Small intestine (tissue), 7 donors: ENCODE data around the gene SYNM. TPM values are rescaled to one million over a fixed set of nuclear protein-coding genes. Genes with fewer than 3 reads are reported as not detected.

Experiments used
- DNase-seq, 2 donors: peaks; one replicate each; pipeline versions ENCODE4 v3.0.0 to v3.0.0-alpha.2; 2013
- FAIRE-seq: peaks from 2 replicates; lab custom pipeline; 2012; peaks lifted over from hg19 to GRCh38; lab: Jason Lieb, UNC
- H3K27ac ChIP-seq, 3 donors: one replicate each; pipeline ENCODE4 v1.5.1; 2013; ENCODE audit warnings: low read length in 2 of 3, mild to moderate bottlenecking in 2 of 3, control low read depth in 1 of 3, inconsistent platforms in 1 of 3, low read depth in 1 of 3, moderate library complexity in 1 of 3
- H3K27me3 ChIP-seq, 3 donors: one replicate each; pipeline ENCODE4 v1.6.1; 2013; ENCODE audit warnings: low read length in 3 of 3, inconsistent platforms in 1 of 3; ENCODE audit not compliant: control insufficient read depth in 3 of 3, insufficient read depth in 3 of 3
- H3K36me3 ChIP-seq, 3 donors: one replicate each; pipeline ENCODE4 v1.6.1; 2013; ENCODE audit warnings: low read length in 3 of 3, inconsistent platforms in 1 of 3, low read depth in 1 of 3, mild to moderate bottlenecking in 1 of 3, moderate library complexity in 1 of 3; ENCODE audit not compliant: control insufficient read depth in 3 of 3, insufficient read depth in 2 of 3
- H3K4me1 ChIP-seq, 3 donors: one replicate each; pipeline ENCODE4 v1.6.1; 2013; ENCODE audit warnings: low read length in 2 of 3, inconsistent platforms in 1 of 3, low read depth in 1 of 3, mild to moderate bottlenecking in 1 of 3, moderate library complexity in 1 of 3; ENCODE audit not compliant: control insufficient read depth in 3 of 3, insufficient read depth in 2 of 3
- H3K4me3 ChIP-seq, 3 donors: one replicate each; pipeline ENCODE4 v1.5.1; 2013; ENCODE audit warnings: low read length in 3 of 3, control low read depth in 1 of 3, inconsistent platforms in 1 of 3, low read depth in 1 of 3, mild to moderate bottlenecking in 1 of 3, moderate library complexity in 1 of 3
- H3K9me3 ChIP-seq, 2 donors: one replicate each; pipeline ENCODE4 v1.6.1; 2013; ENCODE audit warnings: low read depth in 1 of 2, low read length in 1 of 2; ENCODE audit not compliant: control insufficient read depth in 2 of 2, insufficient read depth in 1 of 2
- WGBS, 3 donors: extraction: QIAGEN DNeasy Blood & Tissue Kit; methylation state at CpG; one replicate each; pipeline ENCODE4 v1.1.7; 2013; 5-methylcytosine and 5-hydroxymethylcytosine counted together
- polyA plus RNA-seq, 4 donors: library from polyadenylated mRNA; stranded (reverse) in 3 of 4; unstranded in 1 of 4; fragments of 200-250 nt in 3 of 4; fragments of 120-200 nt in 1 of 4; gene quantifications; one replicate each; pipeline versions ENCODE4 v1.2.1 to v1.2.3, GENCODE V29; 2013
- donor health status: healthy with polysubstance abuse.
- donor health status: control.
- donor health status: control.
- donor health status: Bipolar disorder and iron deficiency.
- donor health status: healthy.

Gene SYNM
- polyA plus RNA-seq, 4 donors, result 2.9 to 18.1 (median 3.3) TPM

GRCh38 chr15:99132122-99132521 is 27.2 kb downstream of the SYNM start:
- no peak for FAIRE-seq
- H3K4me1 ChIP-seq, result peaks cover 0 to 15% (median 0%) of the 10 kb centered on the region in 3 donors
- WGBS, 3 donors, result 67 to 91% (median 87%) methylated on average over 4 of the region's 4 CpGs

GRCh38 chr15:99132634-99133287 is 27.9 kb downstream of the SYNM start:
- Histone ChIP-seq H3K9me3 (peaks cover 0 to 12% of the 10 kb centered on the region in 2 donors), H3K4me3 (peak overlapping the region in 1 of 3 donors; percentile 3), H3K4me1 (peaks cover 0 to 15% (median 0%) of the 10 kb centered on the region in 3 donors), H3K36me3 (peaks cover 0 to 38% (median 0%) of the 10 kb centered on the region in 3 donors), H3K27ac (peak overlapping the region in 1 of 3 donors; percentile 52), H3K27me3 (no peaks in the 10 kb centered on the region)
- DNase-seq (peak; percentile 53 to 86), FAIRE-seq (no peak)
- WGBS, 3 donors, result 52 to 78% (median 55%) methylated on average over 18 of the region's 18 CpGs

More at GRCh38 chr15:99132122-99132521, 27.2 kb downstream of the SYNM start:
- H3K9me3 ChIP-seq, result peaks cover 0 to 12% of the 10 kb centered on the region in 2 donors
- H3K36me3 ChIP-seq, result peaks cover 0 to 33% (median 0%) of the 10 kb centered on the region in 3 donors
- H3K27ac ChIP-seq, result peak overlapping the region in 1 of 3 donors; percentile 52
- no peak for DNase-seq
- no peaks in the 10 kb centered on the region for H3K27me3 ChIP-seq
- peak overlapping the region in 1 of 3 donors; percentile 3 for H3K4me3 ChIP-seq

GRCh38 chr15:99134317-99134821 is 29.5 kb downstream of the SYNM start:
- WGBS, 3 donors, result 87 to 90% (median 89%) methylated on average over 11 of the region's 11 CpGs
- H3K9me3 ChIP-seq, result peaks cover 0 to 12% of the 10 kb centered on the region in 2 donors
- H3K27me3 ChIP-seq, result no peaks in the 10 kb centered on the region
- H3K27ac ChIP-seq, result no peak overlapping the region
- DNase-seq (no peak), FAIRE-seq (no peak)
- H3K4me3 ChIP-seq, result no peak overlapping the region
- peaks cover 0 to 15% (median 0%) of the 10 kb centered on the region in 3 donors for H3K4me1 ChIP-seq
- peaks cover 0 to 51% (median 0%) of the 10 kb centered on the region in 3 donors for H3K36me3 ChIP-seq

GRCh38 chr15:99135194-99135593 is 30.3 kb downstream of the SYNM start:
- FAIRE-seq, result no peak
- Histone ChIP-seq H3K4me3 (no peak overlapping the region), H3K36me3 (peaks cover 0 to 51% (median 0%) of the 10 kb centered on the region in 3 donors), H3K4me1 (peaks cover 0 to 15% (median 0%) of the 10 kb centered on the region in 3 donors), H3K9me3 (peaks cover 0 to 12% of the 10 kb centered on the region in 2 donors), H3K27me3 (no peaks in the 10 kb centered on the region), H3K27ac (no peak overlapping the region)
- WGBS, 3 donors, result 64 to 85% (median 85%) methylated on average over 4 of the region's 4 CpGs
- DNase-seq, result no peak

GRCh38 chr15:99137111-99137546 is 32.2 kb downstream of the SYNM start:
- Histone ChIP-seq H3K9me3 (peaks cover 0 to 3% of the 10 kb centered on the region in 2 donors), H3K4me1 (peaks cover 0 to 11% (median 0%) of the 10 kb centered on the region in 3 donors), H3K27ac (no peak overlapping the region), H3K36me3 (peaks cover 0 to 38% (median 0%) of the 10 kb centered on the region in 3 donors), H3K4me3 (no peak overlapping the region), H3K27me3 (no peaks in the 10 kb centered on the region)
- FAIRE-seq, result no peak
- 20 to 65% (median 45%) methylated on average over 13 of the region's 13 CpGs for WGBS, 3 donors
- DNase-seq, result peak in 1 of 2 donors; percentile 44

GRCh38 chr15:99137877-99138276 is 33.0 kb downstream of the SYNM start:
- peaks cover 0 to 33% (median 0%) of the 10 kb centered on the region in 3 donors for H3K36me3 ChIP-seq
- WGBS, 3 donors, result 75 to 91% (median 75%) methylated on average over 5 of the region's 5 CpGs

GRCh38 chr15:99138491-99138982 is 33.7 kb downstream of the SYNM start:
- peaks cover 0 to 33% (median 0%) of the 10 kb centered on the region in 3 donors for H3K36me3 ChIP-seq
- DNase-seq, result no peak
- peaks cover 0 to 2% (median 0%) of the 10 kb centered on the region in 3 donors for H3K4me1 ChIP-seq
- H3K27me3 ChIP-seq, result no peaks in the 10 kb centered on the region
- no peaks in the 10 kb centered on the region for H3K9me3 ChIP-seq
- H3K27ac ChIP-seq, result no peak overlapping the region
- FAIRE-seq, result no peak
- H3K4me3 ChIP-seq, result no peak overlapping the region
- WGBS, 3 donors, result 88 to 93% (median 90%) methylated on average over 15 of the region's 15 CpGs

More at GRCh38 chr15:99137877-99138276, 33.0 kb downstream of the SYNM start:
- H3K27me3 ChIP-seq, result no peaks in the 10 kb centered on the region
- no peak overlapping the region for H3K4me3 ChIP-seq
- no peak overlapping the region for H3K27ac ChIP-seq
- H3K4me1 ChIP-seq, result peaks cover 0 to 3% (median 0%) of the 10 kb centered on the region in 3 donors
- no peaks in the 10 kb centered on the region for H3K9me3 ChIP-seq
- DNase-seq, result no peak
- no peak for FAIRE-seq

- Histone ChIP-seq H3K4me3 (no peak overlapping the region), H3K36me3 (peaks cover 0 to 33% (median 0%) of the 10 kb centered on the region in 3 donors), H3K4me1 (peaks cover 0 to 6% (median 0%) of the 10 kb centered on the region in 3 donors), H3K27me3 (no peaks in the 10 kb centered on the region), H3K9me3 (no peaks in the 10 kb centered on the region), H3K27ac (no peak overlapping the region)
- 90 to 92% (median 90%) methylated on average over 4 of the region's 4 CpGs for WGBS, 3 donors
- no peak for DNase-seq
- no peak for FAIRE-seq
Observed at GRCh38 chr15:99139276-99139675, 34.4 kb downstream of the SYNM start.
